SU-DHL-6 (cell line): ENCODE measurements around the gene INPP5A.

Experiments
- H2AFZ ChIP-seq: fragments of 200-600 bp; sonication (generic); 2 replicates; pipeline ENCODE4 v1.6.1; 2014; ENCODE audit warnings: low read depth, mild to moderate bottlenecking, moderate library complexity, mixed read lengths, antibody characterized with exemption, low read length; ENCODE audit not compliant: severe bottlenecking
- H3F3A ChIP-seq: fragments of 200-600 bp; shearing (Covaris generic); 2 replicates; pipeline ENCODE4 v1.6.0; 2016; ENCODE audit warnings: antibody characterized with exemption, mild to moderate bottlenecking; ENCODE audit not compliant: insufficient read depth
- H3K27ac ChIP-seq: fragments of 200-600 bp; sonication (generic); 2 replicates; pipeline ENCODE4 v1.5.1; 2016; ENCODE audit warnings: low read depth, mild to moderate bottlenecking, low read length, moderate library complexity, mixed read lengths
- H3K27me3 ChIP-seq: fragments of 200-600 bp; sonication (generic), shearing (Covaris generic); 2 replicates; pipeline ENCODE4 v1.6.0; 2014; ENCODE audit warnings: mild to moderate bottlenecking, low read length
- H3K36me3 ChIP-seq: fragments of 200-600 bp; sonication (generic); 2 replicates; pipeline ENCODE4 v1.6.1; 2014; ENCODE audit warnings: mild to moderate bottlenecking, low read length, mixed read lengths
- H3K4me2 ChIP-seq: fragments of 300-600, 200-600 bp; shearing (Covaris generic), sonication (generic); 2 replicates; pipeline ENCODE4 v1.6.0; 2014; ENCODE audit warnings: low read length, low read depth, mild to moderate bottlenecking; ENCODE audit not compliant: poor library complexity, severe bottlenecking
- H3K4me3 ChIP-seq: fragments of 200-600 bp; sonication (generic); 2 replicates; pipeline ENCODE4 v1.5.1; 2014; ENCODE audit warnings: antibody characterized with exemption, low read length, mild to moderate bottlenecking, mixed read lengths; ENCODE audit not compliant: insufficient read depth, poor library complexity, severe bottlenecking
- H3K79me2 ChIP-seq: fragments of 200-600 bp; sonication (generic); 2 replicates; pipeline ENCODE4 v1.6.1; 2014; ENCODE audit warnings: mild to moderate bottlenecking, low read length, moderate library complexity; ENCODE audit not compliant: insufficient read depth
- H3K9ac ChIP-seq: fragments of 200-600 bp; sonication (generic); 2 replicates; pipeline ENCODE4 v1.7.0; 2014; ENCODE audit warnings: mild to moderate bottlenecking, low read length
- H3K9me2 ChIP-seq: fragments of 200-600 bp; sonication (generic); replicated peaks from 2 replicates; pipeline ENCODE4 v1.6.1; 2014; ENCODE audit warnings: low read length; ENCODE audit not compliant: insufficient read depth
- H3K9me3 ChIP-seq: fragments of 200-600 bp; sonication (generic); 2 replicates; pipeline ENCODE4 v1.6.1; 2014; ENCODE audit warnings: low read length, mixed read lengths; ENCODE audit not compliant: insufficient read depth
- H4K20me1 ChIP-seq: fragments of 200-600 bp; sonication (generic); 2 replicates; pipeline ENCODE4 v1.6.1; 2014; ENCODE audit warnings: low read depth, mild to moderate bottlenecking, antibody characterized with exemption, low read length, moderate library complexity, mixed read lengths
- EZH2phosphoT487 ChIP-seq: fragments of 200-600 bp; sonication (generic), shearing (Covaris generic); conservative IDR thresholded peaks from 2 replicates; pipeline ENCODE4 v1.6.1; 2018; ENCODE audit warnings: mild to moderate bottlenecking, antibody characterized with exemption, low read length, moderate library complexity, mixed read lengths
- TF ChIP-seq, protein P1 (sequence below): fragments of 200-600 bp; sonication (generic); IDR thresholded peaks from one replicate; pipeline ENCODE4 v1.5.1; 2017; ENCODE audit warnings: antibody characterized with exemption, mild to moderate bottlenecking, low read length, moderate library complexity; ENCODE audit not compliant: insufficient read depth, poor library complexity, severe bottlenecking

The INPP5A gene

DNA sequence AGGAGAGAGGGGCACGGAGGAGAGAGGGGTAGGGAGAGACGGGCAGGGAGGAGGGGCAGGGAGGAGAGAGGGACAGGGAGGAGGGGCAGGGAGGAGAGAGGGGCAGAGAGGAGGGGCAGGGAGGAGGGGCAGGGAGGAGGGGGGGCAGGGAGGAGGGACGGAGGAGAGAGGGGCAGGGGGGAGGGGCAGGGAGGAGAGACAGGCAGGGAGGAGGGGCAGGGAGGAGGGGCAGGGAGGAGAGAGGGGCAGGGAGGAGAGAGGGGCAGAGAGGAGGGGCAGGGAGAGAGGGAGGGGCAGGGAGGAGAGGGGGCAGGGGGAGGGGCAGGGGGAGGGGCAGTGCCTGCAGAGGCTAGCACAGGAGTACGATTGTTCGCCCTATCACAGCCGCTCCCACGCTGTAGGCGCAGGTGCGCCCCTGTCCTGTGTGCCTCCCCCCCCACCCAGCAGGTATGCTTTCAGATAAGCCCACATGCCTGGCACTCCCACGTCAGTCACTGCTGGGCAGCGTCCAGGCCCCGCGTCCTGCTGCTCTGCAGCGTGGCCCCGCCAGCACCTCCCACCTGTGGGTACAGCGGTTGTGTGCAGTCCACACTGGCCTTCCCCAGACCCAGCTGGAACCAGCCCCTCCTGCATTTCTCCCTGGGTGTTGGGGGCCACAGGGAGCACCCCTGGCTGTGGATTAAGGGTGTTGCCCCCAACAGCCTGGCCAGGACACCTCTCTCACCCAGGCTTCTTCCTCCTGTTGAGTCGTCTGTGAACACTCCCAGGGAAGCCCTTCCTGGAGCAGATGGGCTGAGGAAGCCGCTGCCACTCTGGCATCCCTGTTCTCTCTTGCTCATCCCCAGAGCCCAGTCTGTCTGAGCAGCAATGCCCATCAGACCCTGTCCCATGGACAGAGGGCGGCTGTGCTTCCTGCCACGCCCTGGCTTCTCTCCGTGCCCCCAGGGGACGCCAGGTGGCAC lies 237.6 kb downstream of the INPP5A start:
- no peak overlapping the region for H3K4me2 ChIP-seq
- no peaks in the 10 kb centered on the region for H3K79me2 ChIP-seq
- H3K9me2 ChIP-seq: no peaks in the 10 kb centered on the region
- no peaks in the 10 kb centered on the region for H3K9me3 ChIP-seq
- no peak overlapping the region for H3K27ac ChIP-seq
- H2AFZ ChIP-seq: no peak overlapping the region
- H3F3A ChIP-seq: no peaks in the 10 kb centered on the region
- H3K36me3 ChIP-seq: no peaks in the 10 kb centered on the region
- no peaks in the 10 kb centered on the region for H3K27me3 ChIP-seq
- TF ChIP-seq, protein P1, sequence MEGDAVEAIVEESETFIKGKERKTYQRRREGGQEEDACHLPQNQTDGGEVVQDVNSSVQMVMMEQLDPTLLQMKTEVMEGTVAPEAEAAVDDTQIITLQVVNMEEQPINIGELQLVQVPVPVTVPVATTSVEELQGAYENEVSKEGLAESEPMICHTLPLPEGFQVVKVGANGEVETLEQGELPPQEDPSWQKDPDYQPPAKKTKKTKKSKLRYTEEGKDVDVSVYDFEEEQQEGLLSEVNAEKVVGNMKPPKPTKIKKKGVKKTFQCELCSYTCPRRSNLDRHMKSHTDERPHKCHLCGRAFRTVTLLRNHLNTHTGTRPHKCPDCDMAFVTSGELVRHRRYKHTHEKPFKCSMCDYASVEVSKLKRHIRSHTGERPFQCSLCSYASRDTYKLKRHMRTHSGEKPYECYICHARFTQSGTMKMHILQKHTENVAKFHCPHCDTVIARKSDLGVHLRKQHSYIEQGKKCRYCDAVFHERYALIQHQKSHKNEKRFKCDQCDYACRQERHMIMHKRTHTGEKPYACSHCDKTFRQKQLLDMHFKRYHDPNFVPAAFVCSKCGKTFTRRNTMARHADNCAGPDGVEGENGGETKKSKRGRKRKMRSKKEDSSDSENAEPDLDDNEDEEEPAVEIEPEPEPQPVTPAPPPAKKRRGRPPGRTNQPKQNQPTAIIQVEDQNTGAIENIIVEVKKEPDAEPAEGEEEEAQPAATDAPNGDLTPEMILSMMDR: no peak
- no peak for TF ChIP-seq EZH2phosphoT487
- H4K20me1 ChIP-seq: no peaks in the 10 kb centered on the region
- no peak overlapping the region for H3K4me3 ChIP-seq
- H3K9ac ChIP-seq: no peak overlapping the region

DNA sequence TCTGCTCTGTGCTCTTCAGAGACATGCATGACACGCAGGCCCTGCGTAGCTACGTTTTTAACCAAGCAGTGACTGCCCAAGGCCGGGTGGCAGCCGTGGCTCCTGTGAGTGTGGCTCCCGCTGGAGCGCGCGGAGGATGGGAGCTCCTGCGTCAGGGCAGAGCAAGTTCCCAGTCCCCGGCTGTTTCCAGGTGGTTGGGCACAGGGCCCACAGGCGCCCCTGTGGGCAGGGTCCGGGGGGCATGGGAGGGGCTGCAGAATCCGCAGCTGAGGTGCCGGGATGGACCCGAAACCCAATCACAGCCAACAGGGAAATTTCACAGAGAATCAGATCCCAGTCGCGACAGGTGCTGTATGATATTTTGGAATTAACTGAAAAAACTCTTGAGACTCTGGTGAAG lies 238.6 kb downstream of the INPP5A start:
- Histone ChIP-seq H3K36me3 (no peaks in the 10 kb centered on the region), H3F3A (no peaks in the 10 kb centered on the region), H3K9me2 (no peaks in the 10 kb centered on the region), H2AFZ (no peak overlapping the region), H3K79me2 (no peaks in the 10 kb centered on the region), H3K4me3 (no peak overlapping the region), H4K20me1 (no peaks in the 10 kb centered on the region), H3K9ac (no peak overlapping the region), H3K27me3 (no peaks in the 10 kb centered on the region), H3K27ac (no peak overlapping the region), H3K9me3 (no peaks in the 10 kb centered on the region), H3K4me2 (no peak overlapping the region)
- no peak for TF ChIP-seq EZH2phosphoT487
- TF ChIP-seq, protein P1: no peak

DNA sequence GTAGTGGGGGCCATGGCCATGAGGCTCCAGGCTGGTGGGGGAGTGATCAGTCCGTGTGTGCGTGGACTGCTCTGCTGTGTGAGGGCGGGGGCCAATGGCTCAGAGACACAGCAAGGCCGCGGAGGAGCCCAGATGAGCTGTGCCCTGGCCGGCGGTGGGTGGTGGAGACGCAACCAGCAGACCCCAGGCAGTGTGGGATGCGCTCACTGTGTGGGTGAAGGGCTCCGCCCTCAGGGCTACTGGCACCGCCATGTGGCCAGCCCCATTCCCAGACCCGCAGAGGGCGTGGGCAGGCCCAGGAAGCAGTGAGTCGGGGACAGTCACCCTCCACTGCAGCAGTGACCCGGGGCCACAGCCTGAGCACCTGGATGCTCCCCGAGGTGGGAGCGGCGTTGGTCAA lies 239.2 kb downstream of the INPP5A start:
- no peaks in the 10 kb centered on the region for H3K36me3 ChIP-seq
- no peak for TF ChIP-seq EZH2phosphoT487
- TF ChIP-seq, protein P1: no peak
- no peaks in the 10 kb centered on the region for H4K20me1 ChIP-seq
- H3K79me2 ChIP-seq: no peaks in the 10 kb centered on the region
- no peak overlapping the region for H3K9ac ChIP-seq
- no peak overlapping the region for H3K4me3 ChIP-seq
- no peaks in the 10 kb centered on the region for H3F3A ChIP-seq
- no peak overlapping the region for H2AFZ ChIP-seq
- H3K27ac ChIP-seq: no peak overlapping the region
- no peak overlapping the region for H3K4me2 ChIP-seq
- H3K9me3 ChIP-seq: no peaks in the 10 kb centered on the region
- no peaks in the 10 kb centered on the region for H3K9me2 ChIP-seq
- H3K27me3 ChIP-seq: no peaks in the 10 kb centered on the region
